Measurements from ENCODE around the gene LSP1. TPM values are rescaled to one million over a fixed set of nuclear protein-coding genes. Genes with fewer than 3 reads are reported as not detected.
A peak's percentile ranks its signal among the peaks of the same experiment; 100 is the strongest.

The LSP1 gene
- total and polyA plus RNA-seq, 2 of the 13 experiments (the other 11 are each of a cell fraction or from before 2014, with no cell fraction given), result 0.59 to 1.00 TPM

- TF ChIP-seq ZFP90 (CRISPR knock-in tag; IDR thresholded peaks at IDR 0.05; ENCODE audit: borderline replicate concordance), result peak; percentile 63; the same call in 1 of the 2 replicates
- TF ChIP-seq JUN (CRISPR knock-in tag; IDR thresholded peaks at IDR 0.05), result no peak
- peak; percentile 38; the same call in 1 of the 2 replicates for TF ChIP-seq ZBTB7B (CRISPR knock-in tag; IDR thresholded peaks at IDR 0.05)
- TF ChIP-seq CCAR2 (optimal IDR thresholded peaks at IDR 0.05; ENCODE audit: low read depth, low read length), result no peak
- TF ChIP-seq PCBP2 (optimal IDR thresholded peaks at IDR 0.05; ENCODE audit: low read depth, low read length, poor library complexity, severe bottlenecking), result no peak
- no peak for TF ChIP-seq ZFYVE20 (CRISPR knock-in tag; IDR thresholded peaks at IDR 0.05; ENCODE audit: borderline replicate concordance, low read depth)
- peak; percentile 23; the same call in 1 of the 2 replicates for TF ChIP-seq CTCF (CRISPR knock-in tag; IDR thresholded peaks at IDR 0.05)
- TF ChIP-seq ZNF317 (CRISPR knock-in tag; IDR thresholded peaks at IDR 0.05), result no peak
- TF ChIP-seq HDAC6 (IDR thresholded peaks at IDR 0.05; ENCODE audit: low read depth, low read length), result no peak
- no peak for TF ChIP-seq FOXJ3 (CRISPR knock-in tag; IDR thresholded peaks at IDR 0.05; ENCODE audit: borderline replicate concordance)
- peak; percentile 35; the same call in 1 of the 2 replicates for TF ChIP-seq ZNF543 (CRISPR knock-in tag; IDR thresholded peaks at IDR 0.05)
- peak; percentile 61 for TF ChIP-seq RXRA (CRISPR knock-in tag; IDR thresholded peaks at IDR 0.05)
- TF ChIP-seq ATF5 (CRISPR knock-in tag; IDR thresholded peaks at IDR 0.05; ENCODE audit: low read depth), result no peak
- no peak for TF ChIP-seq SOX6 (IDR thresholded peaks at IDR 0.05)
- TF ChIP-seq SOX6 (CRISPR knock-in tag; IDR thresholded peaks at IDR 0.05), result peak; percentile 41; the same call in 1 of the 2 replicates
- TF ChIP-seq MTA3 (CRISPR knock-in tag; IDR thresholded peaks at IDR 0.05), result no peak
- TF ChIP-seq KDM4B (CRISPR knock-in tag; IDR thresholded peaks at IDR 0.05), result no peak
- peak; percentile 19; the same call in 1 of the 2 replicates for TF ChIP-seq POGZ (CRISPR knock-in tag; IDR thresholded peaks at IDR 0.05)
- TF ChIP-seq HOMEZ (CRISPR knock-in tag; IDR thresholded peaks at IDR 0.05; ENCODE audit: low read depth), result no peak
- TF ChIP-seq TFAP4 (IDR thresholded peaks at IDR 0.05; ENCODE audit: borderline replicate concordance, low read depth), result peak; percentile 79; the same call in 1 of the 2 replicates
- TF ChIP-seq YY1 (IDR thresholded peaks at IDR 0.05; ENCODE audit: insufficient read depth, insufficient replicate concordance, low read depth, low read length), result no peak
- TF ChIP-seq CENPX (CRISPR knock-in tag; IDR thresholded peaks at IDR 0.05), result no peak
- no peak for TF ChIP-seq KLF16 (CRISPR knock-in tag; IDR thresholded peaks at IDR 0.05)
- TF ChIP-seq RARG (CRISPR knock-in tag; IDR thresholded peaks at IDR 0.05; ENCODE audit: low read depth), result no peak
- no peak for TF ChIP-seq ZSCAN20 (CRISPR knock-in tag; IDR thresholded peaks at IDR 0.05; ENCODE audit: borderline replicate concordance)
- TF ChIP-seq HIVEP1 (CRISPR knock-in tag; IDR thresholded peaks at IDR 0.05), result 0 out of 2 replicates have a peak, but pooled peaks have one; percentile 39
These were observed 25.6 kb upstream of the LSP1 start (continued) for GRCh38 chr11:1827095-1827813.

Data from HepG2 (cell line).